ENCODE measurements around the gene RASSF3.

Gene RASSF3

DNA sequence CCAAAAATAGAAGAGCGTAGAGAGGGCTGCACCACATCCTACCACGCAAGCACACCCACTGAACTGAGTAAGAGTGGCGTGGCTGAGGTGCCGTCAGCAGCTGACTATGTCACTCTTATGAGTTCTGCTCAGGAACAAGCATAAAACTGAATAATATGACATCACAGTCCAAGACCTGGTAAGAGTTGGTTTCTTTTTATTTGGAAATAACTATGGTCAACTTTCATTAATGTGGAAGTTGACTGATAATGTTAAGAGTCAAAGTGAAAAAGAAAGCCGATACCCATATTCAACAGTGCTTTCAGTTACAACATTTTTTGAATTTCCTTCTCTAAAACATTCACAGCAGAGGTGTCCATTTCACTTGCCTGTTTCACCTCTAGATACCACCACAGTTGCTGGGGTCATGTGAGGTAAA is 104.3 kb downstream of the RASSF3 start:
- no peak for TF ChIP-seq ZFX (IDR thresholded peaks at IDR 0.05; ENCODE audit: borderline replicate concordance)
- TF ChIP-seq, protein P1, sequence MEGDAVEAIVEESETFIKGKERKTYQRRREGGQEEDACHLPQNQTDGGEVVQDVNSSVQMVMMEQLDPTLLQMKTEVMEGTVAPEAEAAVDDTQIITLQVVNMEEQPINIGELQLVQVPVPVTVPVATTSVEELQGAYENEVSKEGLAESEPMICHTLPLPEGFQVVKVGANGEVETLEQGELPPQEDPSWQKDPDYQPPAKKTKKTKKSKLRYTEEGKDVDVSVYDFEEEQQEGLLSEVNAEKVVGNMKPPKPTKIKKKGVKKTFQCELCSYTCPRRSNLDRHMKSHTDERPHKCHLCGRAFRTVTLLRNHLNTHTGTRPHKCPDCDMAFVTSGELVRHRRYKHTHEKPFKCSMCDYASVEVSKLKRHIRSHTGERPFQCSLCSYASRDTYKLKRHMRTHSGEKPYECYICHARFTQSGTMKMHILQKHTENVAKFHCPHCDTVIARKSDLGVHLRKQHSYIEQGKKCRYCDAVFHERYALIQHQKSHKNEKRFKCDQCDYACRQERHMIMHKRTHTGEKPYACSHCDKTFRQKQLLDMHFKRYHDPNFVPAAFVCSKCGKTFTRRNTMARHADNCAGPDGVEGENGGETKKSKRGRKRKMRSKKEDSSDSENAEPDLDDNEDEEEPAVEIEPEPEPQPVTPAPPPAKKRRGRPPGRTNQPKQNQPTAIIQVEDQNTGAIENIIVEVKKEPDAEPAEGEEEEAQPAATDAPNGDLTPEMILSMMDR (IDR thresholded peaks at IDR 0.05), result no peak
- no peak overlapping the region for H3K27ac ChIP-seq

- TF ChIP-seq, protein P1 (IDR thresholded peaks at IDR 0.05), result no peak
- TF ChIP-seq ZFX (IDR thresholded peaks at IDR 0.05; ENCODE audit: borderline replicate concordance), result no peak
- no peak overlapping the region for H3K27ac ChIP-seq
Measured at GRCh38 chr12:64716371-64716770, 106.1 kb downstream of the RASSF3 start.

DNA sequence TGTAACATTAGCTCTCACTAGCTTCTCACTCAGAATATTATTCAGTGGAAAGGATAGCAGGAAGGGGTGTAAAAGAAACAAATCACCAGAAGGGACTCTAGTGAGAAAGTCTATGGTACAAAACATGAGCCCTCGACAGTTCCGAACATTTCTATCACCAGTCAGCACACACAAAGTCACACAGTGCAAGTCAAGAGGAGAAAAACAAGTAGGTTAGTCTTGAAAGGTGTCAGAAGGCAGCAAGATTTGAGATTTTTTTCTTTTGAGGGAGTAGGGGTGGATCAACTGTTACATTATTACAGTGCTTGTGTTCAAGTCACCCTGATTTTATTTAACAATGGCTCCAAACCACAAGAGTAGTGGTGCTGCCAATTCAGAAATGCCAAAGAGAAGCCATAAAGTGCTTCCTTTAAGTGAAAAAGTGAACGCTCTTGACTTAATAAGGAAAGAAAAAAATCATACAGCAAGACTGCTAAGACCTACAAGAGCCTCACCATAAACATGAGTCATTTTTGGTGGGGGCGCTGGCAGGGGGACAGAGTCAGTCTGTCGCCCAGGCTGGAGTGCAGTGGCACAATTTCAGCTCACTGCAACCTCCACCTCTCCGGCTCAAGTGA is 106.7 kb downstream of the RASSF3 start:
- TF ChIP-seq ZFX (IDR thresholded peaks at IDR 0.05; ENCODE audit: borderline replicate concordance), result no peak
- TF ChIP-seq, protein P1 (IDR thresholded peaks at IDR 0.05), result no peak
- H3K27ac ChIP-seq, result no peak overlapping the region

- no peak for TF ChIP-seq ZFX (IDR thresholded peaks at IDR 0.05; ENCODE audit: borderline replicate concordance)
- no peak overlapping the region for H3K27ac ChIP-seq
Measured at GRCh38 chr12:64718649-64719048, 108.4 kb downstream of the RASSF3 start.

DNA sequence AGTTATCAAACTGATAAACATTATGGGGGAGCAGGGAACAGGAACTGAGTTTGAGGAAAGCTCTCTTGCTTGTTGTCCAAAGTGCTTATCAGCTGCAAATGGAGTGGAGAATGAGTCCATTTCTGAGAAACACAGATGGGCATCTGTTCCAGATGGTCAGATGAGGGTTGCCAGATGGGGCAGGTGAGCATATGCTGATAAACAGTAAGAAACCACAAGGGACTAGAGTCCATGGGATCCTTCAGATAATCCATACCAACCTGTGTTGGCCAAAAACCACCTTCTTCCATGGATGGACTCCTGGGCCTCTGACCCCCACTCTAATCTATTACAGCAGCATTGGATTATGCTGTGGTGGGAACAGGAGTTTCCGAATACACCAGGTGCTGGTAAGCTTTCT is 110.6 kb downstream of the RASSF3 start:
- TF ChIP-seq, protein P1 (IDR thresholded peaks at IDR 0.05), result no peak
- no peak overlapping the region for H3K27ac ChIP-seq

DNA sequence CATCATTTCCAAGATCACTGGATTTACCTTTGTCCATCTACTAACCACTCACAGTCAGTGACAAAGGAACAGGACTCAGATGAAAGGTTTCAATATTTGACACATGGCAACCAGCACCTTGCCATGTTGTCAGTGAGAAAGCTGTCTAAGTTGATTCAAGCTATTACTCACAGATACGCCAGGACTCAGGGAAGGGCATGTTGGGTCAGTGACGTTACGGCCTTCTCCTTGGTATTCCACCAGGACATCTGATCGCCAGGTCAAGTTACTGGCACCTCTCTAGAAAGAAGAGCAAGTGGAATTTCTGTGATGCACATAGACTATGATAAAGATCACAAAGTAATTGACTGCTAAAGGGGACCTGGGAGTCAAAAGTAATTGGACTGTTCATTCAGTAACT is 112.5 kb downstream of the RASSF3 start:
- H3K27ac ChIP-seq, result no peak overlapping the region
- no peak for TF ChIP-seq ZFX (IDR thresholded peaks at IDR 0.05; ENCODE audit: borderline replicate concordance)
- TF ChIP-seq, protein P1 (IDR thresholded peaks at IDR 0.05), result no peak

- no peak overlapping the region for H3K27ac ChIP-seq
- TF ChIP-seq ZFX (IDR thresholded peaks at IDR 0.05; ENCODE audit: borderline replicate concordance), result no peak
- TF ChIP-seq, protein P1 (IDR thresholded peaks at IDR 0.05), result no peak
Measured at GRCh38 chr12:64723630-64724029, 113.3 kb downstream of the RASSF3 start.

- H3K27ac ChIP-seq, result no peak overlapping the region
Measured at GRCh38 chr12:64724201-64724745, 114.0 kb downstream of the RASSF3 start.

More at GRCh38 chr12:64724201-64724745, 114.0 kb downstream of the RASSF3 start:
- TF ChIP-seq ZFX (IDR thresholded peaks at IDR 0.05; ENCODE audit: borderline replicate concordance), result no peak
- TF ChIP-seq, protein P1 (IDR thresholded peaks at IDR 0.05), result no peak
